ENCODE measurements around the gene ARMCX4.
A peak's percentile ranks its signal among the peaks of the same experiment; 100 is the strongest.
"Not testable (repeated sequence)": the region's sequence is repeated elsewhere in the genome, so short reads cannot be mapped to it uniquely, and the experiment has no call there.

Gene ARMCX4

DNA sequence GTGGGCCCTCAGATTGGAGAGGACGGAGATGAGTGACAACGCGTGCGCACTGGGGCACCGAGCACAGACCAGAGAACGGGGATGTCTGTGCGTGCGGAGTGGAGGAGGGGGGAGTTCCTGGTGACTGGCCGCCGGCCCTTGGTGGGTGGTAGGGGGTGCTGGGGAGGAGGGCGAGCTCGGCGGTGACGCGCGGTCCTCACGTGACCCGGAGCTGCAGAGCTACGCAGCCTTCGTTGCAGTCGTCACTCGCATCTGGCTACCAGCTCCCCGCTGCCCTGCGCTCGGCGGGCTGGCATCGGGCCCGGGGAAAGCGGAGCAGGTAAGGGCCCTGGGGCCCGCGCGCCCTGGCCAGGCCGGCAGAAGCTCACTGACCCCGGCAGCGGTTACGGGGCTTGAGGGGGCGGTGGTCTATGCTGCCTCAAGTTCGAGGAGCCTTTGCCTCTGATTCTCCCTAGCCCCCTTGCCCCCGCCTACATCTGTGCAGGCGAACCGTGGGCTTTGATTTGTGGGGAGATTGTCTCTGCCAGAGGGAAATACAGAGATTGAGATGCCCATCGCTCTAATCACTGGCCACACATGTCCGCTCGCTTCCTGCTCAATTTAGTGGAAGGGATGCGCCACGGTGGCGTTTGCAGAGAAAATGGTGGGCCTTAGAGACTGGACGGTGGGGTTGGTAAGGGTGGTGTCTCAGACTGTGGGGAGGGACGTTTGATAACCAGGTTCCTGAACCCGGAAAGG, at the start of gene ARMCX4:
Gene ARMCX4 (plus strand): TSS at position 245 of the 738 bp plus-strand sequence. CDS start 3,134 bp downstream, outside the sequence.
- DNase-seq: peak; percentile 33 to 44

- no peak for DNase-seq
Measured at GRCh38 chrX:101442085-101442484, 43.2 kb upstream of the ARMCX4 start.

DNA sequence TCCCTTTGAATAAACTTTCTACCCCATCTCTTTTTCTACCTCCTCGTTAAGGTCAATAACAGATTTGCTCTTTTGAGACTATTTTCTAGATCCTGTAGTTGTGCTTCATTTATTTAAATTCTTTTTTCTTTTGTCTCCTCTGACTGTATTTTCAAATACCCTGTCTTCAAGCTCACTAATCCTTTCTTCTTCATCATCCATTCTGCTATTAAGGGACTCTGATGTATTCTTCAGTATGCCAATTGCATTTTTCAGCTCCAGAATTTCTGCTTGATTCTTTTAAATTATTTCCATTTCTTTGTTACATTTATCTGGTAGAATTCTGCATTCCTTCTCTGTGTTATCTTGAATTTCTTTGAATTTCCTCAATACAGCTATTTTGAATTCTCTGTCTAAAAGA, 36.0 kb upstream of the ARMCX4 start:
- DNase-seq: no peak

GRCh38 chrX:101450085-101450484, 35.2 kb upstream of the ARMCX4 start:
- no peak for DNase-seq

DNA sequence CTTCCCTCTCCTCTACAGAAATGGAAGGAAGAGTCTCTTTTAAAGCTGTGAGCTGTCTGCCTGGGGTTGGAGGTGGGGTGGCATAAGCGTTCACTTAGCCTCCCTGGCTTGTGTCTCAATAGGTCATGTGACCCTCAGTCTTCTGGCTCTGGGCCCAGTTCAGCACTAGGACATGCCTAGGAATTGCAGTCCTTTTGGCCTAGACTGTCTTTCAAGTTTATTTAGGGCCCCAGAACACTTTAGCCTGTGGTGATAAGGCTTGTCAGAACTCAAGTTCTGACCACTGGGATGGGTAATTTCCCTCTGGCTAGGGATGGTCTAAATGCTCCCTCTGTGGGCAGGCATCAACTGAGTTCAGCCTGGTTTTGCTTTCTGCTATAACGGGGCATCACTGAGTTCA, 34.3 kb upstream of the ARMCX4 start:
- no peak for DNase-seq

- no peak for DNase-seq
Measured at GRCh38 chrX:101452056-101452455, 33.2 kb upstream of the ARMCX4 start.

- no peak for DNase-seq
Measured at GRCh38 chrX:101460669-101461068, 24.6 kb upstream of the ARMCX4 start.

GRCh38 chrX:101462892-101463291, 22.4 kb upstream of the ARMCX4 start:
- DNase-seq: no peak

DNA sequence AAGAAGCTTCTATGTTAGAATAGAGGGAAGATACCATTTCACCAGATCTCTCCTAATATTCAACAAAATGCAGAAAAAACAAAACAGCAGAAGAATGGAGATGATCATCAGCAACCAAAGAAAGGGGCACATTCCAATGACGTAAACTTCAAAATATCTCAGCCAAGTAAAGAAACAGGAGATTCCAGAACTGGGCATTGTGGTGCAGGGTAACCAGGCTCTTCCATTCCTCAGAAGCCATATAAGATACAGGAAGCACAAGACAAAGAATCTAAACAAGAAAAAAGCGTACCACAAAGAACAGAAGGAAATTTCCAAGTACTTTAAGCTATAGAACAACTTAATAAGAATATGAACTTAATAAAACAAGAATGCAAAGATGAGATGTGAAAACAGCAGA, 6.9 kb upstream of the ARMCX4 start:
- no peak for DNase-seq

GRCh38 chrX:101482296-101482695, 3.0 kb upstream of the ARMCX4 start:
- no peak for DNase-seq

DNA sequence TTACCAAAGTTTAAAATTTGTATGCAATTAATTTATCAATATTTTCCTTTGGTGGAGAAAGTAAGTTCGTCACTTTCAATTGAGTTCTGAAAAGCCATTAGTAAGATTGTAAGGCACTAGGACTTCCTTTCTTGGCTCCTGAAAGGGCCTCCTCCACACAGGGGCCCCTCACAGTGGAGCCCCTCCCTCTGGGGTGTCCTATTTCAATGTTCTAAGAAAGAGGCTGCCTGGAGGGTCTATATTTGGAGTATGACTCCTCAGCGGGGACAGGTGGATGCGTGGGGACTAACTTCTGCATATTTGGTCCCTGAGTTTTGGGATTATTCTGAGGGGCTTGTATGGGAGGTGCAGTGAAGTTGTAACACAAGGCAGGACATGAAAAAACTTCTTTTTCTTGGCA, 1.6 kb upstream of the ARMCX4 start:
- no peak for DNase-seq

GRCh38 chrX:101484135-101484534, 1.1 kb upstream of the ARMCX4 start:
- DNase-seq: no peak

DNA sequence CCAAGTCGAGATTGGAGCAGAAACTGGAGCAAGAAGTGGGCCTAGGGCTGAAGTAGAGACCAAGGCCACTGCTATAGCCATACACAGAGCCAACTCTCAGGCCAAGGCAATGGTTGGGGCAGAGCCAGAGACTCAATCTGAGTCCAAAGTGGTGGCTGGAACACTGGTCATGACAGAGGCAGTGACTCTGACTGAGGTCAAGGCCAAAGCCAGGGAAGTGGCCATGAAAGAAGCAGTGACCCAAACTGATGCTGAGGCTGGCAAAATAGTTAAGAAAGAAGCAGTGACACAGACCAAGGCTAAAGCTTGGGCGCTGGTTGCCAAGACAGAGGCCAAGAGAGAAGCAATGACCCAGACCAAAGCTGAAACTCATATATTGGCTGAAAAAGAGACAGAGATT, 3.5 kb downstream of the ARMCX4 start:
- DNase-seq: no peak

DNA sequence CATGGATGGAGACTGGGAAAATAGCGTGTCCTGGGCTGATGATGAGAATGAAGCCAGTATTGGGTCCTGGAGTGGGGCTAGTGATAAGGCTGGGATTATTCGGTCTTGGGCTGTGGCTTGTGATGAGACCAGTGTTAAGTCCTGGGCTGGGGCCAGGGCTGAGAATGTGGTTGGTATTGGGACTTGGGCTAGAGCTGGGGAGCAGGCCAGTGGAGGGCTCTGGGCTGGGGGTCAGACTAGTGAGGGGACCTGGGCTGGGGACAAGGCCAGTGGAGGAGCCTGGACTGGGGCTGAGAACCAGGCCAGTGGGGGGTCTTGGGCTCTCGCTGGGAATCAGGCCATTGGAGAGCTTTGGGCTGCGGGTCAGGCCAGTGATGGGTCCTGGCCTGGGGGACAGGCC, 6.7 kb downstream of the ARMCX4 start:
- no peak for DNase-seq

DNA sequence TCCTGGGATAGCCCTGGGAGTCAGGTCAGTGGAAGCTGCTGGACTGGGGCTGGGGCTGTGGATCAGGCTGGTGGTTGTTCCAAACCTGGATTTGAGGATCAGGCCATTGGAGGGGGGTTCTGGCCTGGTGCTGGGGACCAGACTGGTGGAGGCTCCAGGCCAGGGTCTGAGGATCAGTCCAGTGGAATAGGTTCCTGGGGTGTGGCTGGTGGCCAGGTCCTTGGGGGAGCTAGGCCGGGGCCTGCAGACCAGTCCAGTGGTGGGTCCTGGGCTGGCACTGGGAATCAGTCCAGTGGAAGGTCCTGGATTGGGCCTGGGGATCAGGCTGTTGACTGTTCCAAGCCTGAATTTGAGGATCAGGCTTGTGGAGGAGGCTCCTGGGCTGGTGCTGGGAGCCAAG, 8.0 kb downstream of the ARMCX4 start:
- no peak for DNase-seq

DNA sequence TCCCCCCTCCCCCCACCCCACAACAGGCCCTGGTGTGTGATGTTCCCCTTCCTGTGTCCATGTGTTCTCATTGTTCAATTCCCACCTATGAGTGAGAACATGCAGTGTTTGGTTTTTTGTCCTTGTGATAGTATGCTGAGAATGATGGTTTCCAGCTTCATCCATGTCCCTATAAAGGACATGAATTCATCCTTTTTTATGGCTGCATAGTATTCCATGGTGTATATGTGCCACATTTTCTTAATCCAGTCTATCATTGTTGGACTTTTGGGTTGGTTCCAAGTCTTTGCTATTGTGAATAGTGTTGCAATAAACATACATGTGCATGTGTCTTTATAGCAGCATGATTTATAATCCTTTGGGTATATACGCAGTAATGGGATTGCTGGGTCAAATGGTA, 17.7 kb downstream of the ARMCX4 start:
- DNase-seq: not testable (repeated sequence)

DNA sequence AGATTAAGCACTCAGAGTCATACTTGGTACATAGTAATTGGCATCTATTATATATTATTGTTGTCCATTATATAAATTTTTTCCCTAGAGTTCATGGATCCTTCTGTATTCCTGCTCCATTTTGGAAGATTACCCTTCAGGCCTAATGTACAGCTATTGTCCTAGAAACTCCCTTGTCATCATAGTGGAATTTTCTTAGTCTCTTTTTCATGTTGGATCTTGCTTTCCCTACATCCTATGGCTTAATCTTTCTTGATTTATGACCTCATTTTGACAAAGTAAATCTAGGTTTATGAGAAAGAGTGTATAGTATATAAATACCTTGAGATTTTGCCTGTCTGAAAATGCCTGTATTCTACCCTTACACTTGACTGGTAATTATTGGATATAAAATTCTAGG, 22.1 kb downstream of the ARMCX4 start:
- DNase-seq: no peak

GRCh38 chrX:101507986-101508385, 22.7 kb downstream of the ARMCX4 start:
- no peak for DNase-seq

GRCh38 chrX:101530944-101531343, 45.7 kb downstream of the ARMCX4 start:
- no peak for DNase-seq
